Mesodermal cell (in vitro differentiated cells): ENCODE measurements around the gene TMPRSS11B.
A peak's percentile ranks its signal among the peaks of the same experiment; 100 is the strongest.

Experiments used
- H3K27ac ChIP-seq: 2 replicates; pipeline ENCODE4 v1.7.0; 2013; ENCODE audit warnings: mild to moderate bottlenecking, low read depth, low read length, moderate library complexity; ENCODE audit not compliant: severe bottlenecking
- H3K36me3 ChIP-seq: 2 replicates; pipeline ENCODE4 v1.7.1; 2013; ENCODE audit warnings: mild to moderate bottlenecking, low read length, moderate library complexity; ENCODE audit not compliant: control insufficient read depth, insufficient read depth
- H3K4me1 ChIP-seq: one replicate; pipeline ENCODE4 v1.7.1; 2013; ENCODE audit warnings: mild to moderate bottlenecking, low read length; ENCODE audit not compliant: insufficient read depth, control insufficient read depth, poor library complexity, severe bottlenecking
- H3K4me3 ChIP-seq: 2 replicates; pipeline ENCODE4 v1.7.0; 2013; ENCODE audit warnings: low read length, control low read depth, mild to moderate bottlenecking; ENCODE audit not compliant: insufficient read depth, poor library complexity, severe bottlenecking; ENCODE audit errors: extremely low read depth
- H3K9me3 ChIP-seq: 2 replicates; pipeline ENCODE4 v1.7.1; 2013; ENCODE audit warnings: mild to moderate bottlenecking, low read length, moderate library complexity; ENCODE audit not compliant: control insufficient read depth
- WGBS, 2 experiments: methylation state at CpG; one replicate each; pipeline ENCODE4 v1.1.5; 2013; ENCODE audit warnings: missing lambda C conversion rate in 2 of 2; ENCODE audit not compliant: insufficient coverage in 2 of 2; 5-methylcytosine and 5-hydroxymethylcytosine counted together

TMPRSS11B gene

DNA sequence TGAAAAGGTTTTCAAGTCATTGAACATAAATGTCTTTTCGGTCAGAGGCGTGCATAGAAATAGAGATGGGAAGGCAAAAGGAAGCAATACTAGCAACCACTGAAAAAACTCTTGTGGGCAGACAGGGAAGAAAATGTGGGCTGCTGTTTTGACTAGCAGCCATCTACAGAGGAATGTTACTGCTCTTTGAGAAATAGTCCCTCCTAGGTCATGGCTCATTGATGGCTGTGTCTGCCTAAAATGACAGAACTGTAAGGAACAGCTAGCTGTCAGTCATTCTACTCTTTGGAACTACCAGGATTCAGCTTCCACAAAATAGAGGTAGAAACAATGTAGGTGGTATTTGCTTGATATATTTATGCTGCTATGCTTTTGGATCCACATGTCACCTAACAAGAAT is 26.9 kb upstream of the TMPRSS11B start:
- Histone ChIP-seq H3K4me3 (peak overlapping the region; percentile 27), H3K9me3 (peaks cover 5% of the 10 kb centered on the region), H3K27ac (peak overlapping the region; percentile 17), H3K4me1 (no peaks in the 10 kb centered on the region), H3K36me3 (no peaks in the 10 kb centered on the region)
- 0 to 37% methylated on average over 1 to 2 of the region's 2 CpGs for WGBS, 2 experiments

- H3K9me3 ChIP-seq: peaks cover 5% of the 10 kb centered on the region
Measured at GRCh38 chr4:68271851-68272357, 26.4 kb upstream of the TMPRSS11B start.

DNA sequence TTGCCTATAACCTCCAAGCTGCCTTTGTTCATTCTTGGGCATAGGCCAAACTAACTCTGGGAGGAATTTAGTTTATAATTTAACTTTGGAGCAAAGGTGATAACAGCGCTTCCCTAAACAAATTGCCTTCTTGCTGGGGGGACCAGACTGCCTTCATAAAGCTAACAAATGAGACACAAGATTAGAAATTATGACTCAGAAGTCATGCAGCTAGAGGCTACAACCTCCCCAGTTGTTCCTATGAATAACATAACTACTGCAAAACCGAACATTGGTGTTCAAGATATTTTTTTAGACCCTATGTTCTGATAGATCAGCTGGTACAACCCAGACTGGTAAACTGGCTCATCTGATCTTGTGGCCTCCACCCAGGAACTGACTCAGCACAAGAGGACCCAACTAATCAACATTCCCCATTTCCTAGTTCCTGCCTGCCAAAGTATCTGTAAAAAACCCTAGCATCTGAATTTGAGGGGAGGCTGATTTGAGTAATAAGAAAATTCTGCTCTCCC is 22.0 kb upstream of the TMPRSS11B start:
- H3K36me3 ChIP-seq: no peaks in the 10 kb centered on the region
- no peaks in the 10 kb centered on the region for H3K4me1 ChIP-seq
- H3K27ac ChIP-seq: no peak overlapping the region
- H3K9me3 ChIP-seq: peaks cover 12% of the 10 kb centered on the region
- H3K4me3 ChIP-seq: no peak overlapping the region
- 92% methylated on average over 2 of the region's 2 CpGs for WGBS, 2 experiments

More at GRCh38 chr4:68271851-68272357, 26.4 kb upstream of the TMPRSS11B start:
- Histone ChIP-seq H3K4me3 (peak overlapping the region; percentile 27), H3K4me1 (no peaks in the 10 kb centered on the region), H3K27ac (no peak overlapping the region), H3K36me3 (no peaks in the 10 kb centered on the region)
- 17 to 27% methylated on average over 1 to 3 of the region's 11 CpGs for WGBS, 2 experiments

DNA sequence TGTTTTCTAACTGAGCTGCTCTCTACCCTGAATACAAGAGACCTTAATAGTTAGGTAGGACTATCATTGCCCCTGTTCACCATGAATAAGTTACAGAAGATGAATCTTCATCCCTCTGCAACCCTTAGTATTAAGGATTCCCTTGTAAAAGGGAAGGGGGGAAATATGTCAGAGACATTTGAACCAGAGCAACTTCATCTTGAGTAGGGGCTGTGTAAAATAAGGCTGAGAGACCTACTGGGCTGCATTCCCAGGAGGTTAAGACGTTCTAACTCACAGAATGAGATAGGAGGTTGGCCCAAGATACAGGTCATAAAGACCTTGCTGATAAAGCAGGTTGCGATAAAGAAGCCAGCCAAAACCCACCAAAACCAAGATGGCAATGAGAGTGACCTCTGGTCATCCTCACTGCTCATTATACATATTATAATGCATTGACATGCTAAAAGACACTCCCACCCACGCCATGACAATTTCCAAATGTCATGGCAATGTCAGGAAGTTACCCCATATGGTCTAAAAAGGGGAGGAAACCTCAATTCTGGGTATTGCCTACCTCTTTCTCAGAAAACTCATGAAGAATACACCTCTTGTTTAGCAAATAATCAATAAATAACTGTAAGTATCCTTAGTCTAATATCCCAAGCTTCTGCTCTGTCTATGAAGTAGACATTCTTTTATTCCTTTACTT is 19.5 kb upstream of the TMPRSS11B start:
- whole genome bisulfite sequencing, 2 experiments: 80 to 100% methylated on average over 1 to 2 of the region's 3 CpGs
- H3K27ac ChIP-seq: no peak overlapping the region
- no peak overlapping the region for H3K4me3 ChIP-seq
- H3K9me3 ChIP-seq: peaks cover 8% of the 10 kb centered on the region
- no peaks in the 10 kb centered on the region for H3K36me3 ChIP-seq
- no peaks in the 10 kb centered on the region for H3K4me1 ChIP-seq

- WGBS, 2 experiments: 100% methylated on average over 1 of the region's 1 CpG; no CpG with 5 or more reads in 1 of the 2 experiments
- Histone ChIP-seq H3K9me3 (peaks cover 8% of the 10 kb centered on the region), H3K36me3 (no peaks in the 10 kb centered on the region), H3K4me1 (no peaks in the 10 kb centered on the region), H3K27ac (no peak overlapping the region), H3K4me3 (no peak overlapping the region)
Measured at GRCh38 chr4:68259191-68259590, 13.7 kb upstream of the TMPRSS11B start.

GRCh38 chr4:68257719-68258118 is 12.2 kb upstream of the TMPRSS11B start:
- H3K4me3 ChIP-seq: no peak overlapping the region
- no peaks in the 10 kb centered on the region for H3K9me3 ChIP-seq
- no peak overlapping the region for H3K27ac ChIP-seq
- no peaks in the 10 kb centered on the region for H3K36me3 ChIP-seq
- no peaks in the 10 kb centered on the region for H3K4me1 ChIP-seq
- WGBS, 2 experiments: 92% methylated on average over 2 of the region's 5 CpGs; no CpG with 5 or more reads in 1 of the 2 experiments

GRCh38 chr4:68256284-68256683 is 10.8 kb upstream of the TMPRSS11B start:
- no peaks in the 10 kb centered on the region for H3K9me3 ChIP-seq
- 70 to 79% methylated on average over 3 of the region's 3 CpGs for WGBS, 2 experiments
- H3K4me3 ChIP-seq: no peak overlapping the region
- no peaks in the 10 kb centered on the region for H3K4me1 ChIP-seq
- H3K36me3 ChIP-seq: no peaks in the 10 kb centered on the region
- peak overlapping the region; percentile 70 for H3K27ac ChIP-seq

DNA sequence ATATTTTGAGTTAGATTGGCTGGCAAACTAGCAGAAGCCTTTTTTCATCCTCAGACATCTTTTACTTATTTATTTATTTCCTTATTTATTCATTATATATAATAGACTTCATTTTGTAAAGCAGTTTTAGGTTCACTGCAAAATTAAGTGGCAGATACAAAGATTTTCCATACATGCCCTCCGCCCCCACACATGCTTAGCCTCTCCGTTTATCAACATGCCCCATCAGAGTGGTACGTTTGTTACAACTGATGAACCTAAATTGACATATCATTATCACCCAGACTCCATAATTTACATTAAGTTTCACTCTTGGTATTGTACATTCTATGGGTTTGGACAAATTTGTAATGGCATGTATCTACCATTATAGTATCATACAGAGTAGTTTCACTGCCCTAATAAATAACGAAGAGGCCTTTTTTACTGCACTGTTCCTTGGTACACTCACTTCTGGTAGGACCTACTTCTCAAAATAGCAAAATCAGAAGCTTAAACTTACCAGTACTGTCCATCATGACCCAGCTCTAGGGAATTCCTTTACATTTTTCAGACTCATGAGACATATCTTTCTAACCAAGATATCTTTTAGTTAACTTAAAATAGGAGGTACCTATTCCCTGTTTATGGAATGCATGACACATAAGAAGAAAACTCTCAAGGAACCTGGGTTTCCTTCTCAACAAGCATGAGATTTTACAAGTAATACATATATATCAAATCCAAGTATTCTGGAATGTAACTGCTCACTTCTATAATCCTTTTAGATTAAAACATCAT is 4.8 kb upstream of the TMPRSS11B start:
- 96 to 100% methylated on average over 1 to 3 of the region's 4 CpGs for WGBS, 2 experiments
- H3K9me3 ChIP-seq: no peaks in the 10 kb centered on the region
- H3K4me1 ChIP-seq: no peaks in the 10 kb centered on the region
- no peak overlapping the region for H3K27ac ChIP-seq
- no peaks in the 10 kb centered on the region for H3K36me3 ChIP-seq
- no peak overlapping the region for H3K4me3 ChIP-seq

- no peak overlapping the region for H3K4me3 ChIP-seq
- no peaks in the 10 kb centered on the region for H3K36me3 ChIP-seq
- H3K27ac ChIP-seq: no peak overlapping the region
- no peaks in the 10 kb centered on the region for H3K9me3 ChIP-seq
- no peaks in the 10 kb centered on the region for H3K4me1 ChIP-seq
Measured at GRCh38 chr4:68249434-68249833, 3.9 kb upstream of the TMPRSS11B start.

DNA sequence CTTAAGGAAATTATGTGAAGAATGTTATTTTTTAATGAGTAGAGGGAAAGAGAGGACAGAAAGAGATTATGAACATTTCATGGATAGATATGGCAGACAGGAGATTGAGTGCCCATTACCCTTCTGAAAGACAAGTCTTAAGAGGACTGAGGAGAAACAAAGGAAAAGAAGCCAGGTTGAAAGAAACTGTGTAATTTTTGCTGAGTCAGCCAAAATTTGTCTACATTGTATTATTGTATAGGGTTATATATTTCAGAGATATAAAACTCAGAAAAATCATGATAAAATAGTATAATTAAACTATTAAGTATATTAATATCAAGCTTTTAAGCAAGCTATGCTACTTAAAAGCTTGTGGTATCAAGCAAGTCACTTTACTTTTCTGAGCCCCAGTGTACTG is 4.9 kb downstream of the TMPRSS11B start:
- H3K4me1 ChIP-seq: no peaks in the 10 kb centered on the region
- no peaks in the 10 kb centered on the region for H3K9me3 ChIP-seq
- H3K27ac ChIP-seq: no peak overlapping the region
- no peak overlapping the region for H3K4me3 ChIP-seq
- no peaks in the 10 kb centered on the region for H3K36me3 ChIP-seq

DNA sequence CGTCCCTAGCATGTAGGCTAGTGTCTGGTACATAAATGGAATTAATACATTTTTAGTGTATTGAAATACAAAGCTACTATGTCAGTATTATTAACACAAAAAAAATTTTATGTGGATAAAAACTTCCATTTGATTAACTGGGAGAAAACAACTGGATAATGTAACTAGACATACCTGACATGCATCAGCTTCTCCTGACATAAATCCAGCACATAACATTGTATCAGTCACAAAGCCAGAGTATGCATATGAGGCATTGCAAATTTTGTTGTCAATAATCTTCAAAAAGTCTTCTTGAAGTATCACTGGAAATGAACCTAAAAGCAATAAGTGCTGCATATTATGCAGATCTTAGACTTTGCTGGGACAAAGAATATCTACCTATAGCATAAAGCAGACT is 16.9 kb downstream of the TMPRSS11B start:
- H3K9me3 ChIP-seq: no peaks in the 10 kb centered on the region
- H3K4me3 ChIP-seq: no peak overlapping the region
- H3K36me3 ChIP-seq: no peaks in the 10 kb centered on the region
- H3K27ac ChIP-seq: no peak overlapping the region
- no CpG with 5 or more reads among the region's 1 CpG for WGBS, 2 experiments
- H3K4me1 ChIP-seq: no peaks in the 10 kb centered on the region
